Trophoblast cell (in vitro differentiated cells and primary cell): ENCODE data around the gene EFNA2.
"Not testable (repeated sequence)": the region's sequence is repeated elsewhere in the genome, so short reads cannot be mapped to it uniquely, and the experiment has no call there.

ENCODE experiments used
- DNase-seq, 2 donors: peaks; one replicate each; pipeline ENCODE4 v3.0.0-alpha.2; 2016
- H2AFZ ChIP-seq: 2 replicates; pipeline ENCODE4 v1.6.1; 2013; ENCODE audit warnings: low read length, moderate library complexity, mild to moderate bottlenecking; ENCODE audit not compliant: insufficient read depth, poor library complexity
- H2AK5ac ChIP-seq: 2 replicates; pipeline ENCODE4 v1.6.1; 2013; ENCODE audit warnings: mild to moderate bottlenecking, low read length
- H2BK120ac ChIP-seq: 2 replicates; pipeline ENCODE4 v1.6.1; 2013; ENCODE audit warnings: low read length, mild to moderate bottlenecking, moderate library complexity; ENCODE audit not compliant: insufficient read depth, poor library complexity
- H2BK12ac ChIP-seq: 2 replicates; pipeline ENCODE4 v1.6.1; 2013; ENCODE audit warnings: mild to moderate bottlenecking, low read length, moderate library complexity
- H2BK5ac ChIP-seq: 2 replicates; pipeline ENCODE4 v1.6.1; 2013; ENCODE audit warnings: low read length, low read depth, moderate library complexity, mild to moderate bottlenecking; ENCODE audit not compliant: poor library complexity
- H3K14ac ChIP-seq: 2 replicates; pipeline ENCODE4 v1.6.1; 2013; ENCODE audit warnings: mild to moderate bottlenecking, low read length
- H3K18ac ChIP-seq: 2 replicates; pipeline ENCODE4 v1.6.1; 2013; ENCODE audit warnings: mild to moderate bottlenecking, low read length
- H3K23ac ChIP-seq: 2 replicates; pipeline ENCODE4 v1.6.1; 2013; ENCODE audit warnings: low read length
- H3K27ac ChIP-seq: 2 replicates; pipeline ENCODE4 v1.5.1; 2013; ENCODE audit warnings: low read depth, mild to moderate bottlenecking, inconsistent platforms, low read length, moderate library complexity
- H3K27me3 ChIP-seq: 2 replicates; pipeline ENCODE4 v1.6.1; 2013; ENCODE audit warnings: inconsistent platforms, mild to moderate bottlenecking, low read length, moderate library complexity; ENCODE audit not compliant: insufficient read depth
- H3K36me3 ChIP-seq, 2 experiments: 1 replicate in 1 of 2; 2 replicates in 1 of 2; pipeline ENCODE4 v1.6.1; 2013; ENCODE audit warnings: low read length in 2 of 2, mild to moderate bottlenecking in 2 of 2, moderate library complexity in 1 of 2; ENCODE audit not compliant: insufficient read depth in 2 of 2, control insufficient read depth in 1 of 2
- H3K4ac ChIP-seq: 2 replicates; pipeline ENCODE4 v1.6.1; 2013; ENCODE audit warnings: low read depth, mild to moderate bottlenecking, low read length, moderate library complexity
- H3K4me1 ChIP-seq, 2 experiments: 1 replicate in 1 of 2; 2 replicates in 1 of 2; pipeline ENCODE4 v1.6.1; 2013; ENCODE audit warnings: low read length in 2 of 2, mild to moderate bottlenecking in 2 of 2, moderate library complexity in 1 of 2; ENCODE audit not compliant: insufficient read depth in 2 of 2, control insufficient read depth in 1 of 2
- H3K4me2 ChIP-seq: 2 replicates; pipeline ENCODE4 v1.6.1; 2013; ENCODE audit warnings: inconsistent platforms, mild to moderate bottlenecking, low read length, moderate library complexity
- H3K4me3 ChIP-seq: 2 replicates; pipeline ENCODE4 v1.5.1; 2013; ENCODE audit warnings: mild to moderate bottlenecking, low read depth, low read length, inconsistent platforms
- H3K79me1 ChIP-seq: one replicate; pipeline ENCODE4 v1.6.1; 2013; ENCODE audit warnings: low read length
- H3K79me2 ChIP-seq: 2 replicates; pipeline ENCODE4 v1.6.1; 2013; ENCODE audit warnings: low read length, mild to moderate bottlenecking; ENCODE audit not compliant: control insufficient read depth, insufficient read depth, poor library complexity
- H3K9ac ChIP-seq: 2 replicates; pipeline ENCODE4 v1.6.1; 2013; ENCODE audit warnings: mild to moderate bottlenecking, low read length
- H3K9me3 ChIP-seq: 2 replicates; pipeline ENCODE4 v1.6.1; 2013; ENCODE audit warnings: low read depth, mild to moderate bottlenecking, control low read depth, inconsistent platforms, low read length; ENCODE audit not compliant: insufficient read depth
- H4K12ac ChIP-seq: 2 replicates; pipeline ENCODE4 v1.6.1; 2013; ENCODE audit warnings: low read depth, mild to moderate bottlenecking, low read length, moderate library complexity
- H4K8ac ChIP-seq: 2 replicates; pipeline ENCODE4 v1.6.1; 2013; ENCODE audit warnings: low read depth, mild to moderate bottlenecking, low read length, moderate library complexity
- H4K91ac ChIP-seq: one replicate; pipeline ENCODE4 v1.6.1; 2013; ENCODE audit warnings: low read depth, mild to moderate bottlenecking, low read length, moderate library complexity
- WGBS: extraction: QIAGEN DNeasy Blood & Tissue Kit; methylation state at CpG from one replicate; pipeline ENCODE4 v1.1.7; 2013; ENCODE audit warnings: missing lambda C conversion rate; ENCODE audit not compliant: insufficient read length, insufficient coverage; ENCODE audit errors: extremely low coverage; 5-methylcytosine and 5-hydroxymethylcytosine counted together

The EFNA2 gene

GRCh38 chr19:1324806-1325567 lies 39.3 kb downstream of the EFNA2 start:
- no peak overlapping the region for H2BK12ac ChIP-seq
- no peaks in the 10 kb centered on the region for H3K9me3 ChIP-seq
- H3K4ac ChIP-seq = no peak overlapping the region
- no peak overlapping the region for H3K23ac ChIP-seq
- no peak overlapping the region for H3K18ac ChIP-seq
- DNase-seq = peak; percentile 51 to 78
- no peak overlapping the region for H3K27ac ChIP-seq
- no peak overlapping the region for H2BK5ac ChIP-seq
- H3K4me1 ChIP-seq = no peaks in the 10 kb centered on the region
- H2BK120ac ChIP-seq = no peak overlapping the region
- H3K4me3 ChIP-seq = no peak overlapping the region
- H2AK5ac ChIP-seq = no peak overlapping the region
- no peaks in the 10 kb centered on the region for H3K27me3 ChIP-seq
- no peaks in the 10 kb centered on the region for H3K36me3 ChIP-seq
- no peak overlapping the region for H3K9ac ChIP-seq
- no peak overlapping the region for H3K14ac ChIP-seq
- WGBS = no CpG with 5 or more reads among the region's 66 CpGs
- no peaks in the 10 kb centered on the region for H3K79me1 ChIP-seq
- no peak overlapping the region for H4K91ac ChIP-seq
- no peak overlapping the region for H3K4me2 ChIP-seq
- H4K8ac ChIP-seq = no peak overlapping the region
- H2AFZ ChIP-seq = no peak overlapping the region
- no peak overlapping the region for H4K12ac ChIP-seq
- no peaks in the 10 kb centered on the region for H3K79me2 ChIP-seq

GRCh38 chr19:1325568-1326294 lies 40.1 kb downstream of the EFNA2 start:
- Histone ChIP-seq H2BK12ac (no peak overlapping the region), H3K4me2 (no peak overlapping the region), H4K91ac (no peak overlapping the region), H3K9me3 (no peaks in the 10 kb centered on the region), H3K18ac (no peak overlapping the region), H3K4ac (no peak overlapping the region), H3K36me3 (no peaks in the 10 kb centered on the region), H3K23ac (no peak overlapping the region), H4K12ac (no peak overlapping the region), H2BK120ac (no peak overlapping the region), H3K79me1 (no peaks in the 10 kb centered on the region), H3K9ac (no peak overlapping the region), H3K14ac (no peak overlapping the region), H4K8ac (no peak overlapping the region), H3K4me3 (no peak overlapping the region), H3K27ac (no peak overlapping the region), H3K27me3 (no peaks in the 10 kb centered on the region), H3K79me2 (no peaks in the 10 kb centered on the region), H3K4me1 (no peaks in the 10 kb centered on the region), H2AK5ac (no peak overlapping the region), H2BK5ac (no peak overlapping the region), H2AFZ (no peak overlapping the region)
- no peak for DNase-seq
- WGBS = no CpG with 5 or more reads among the region's 38 CpGs

GRCh38 chr19:1327125-1327524 lies 41.5 kb downstream of the EFNA2 start:
- no peak overlapping the region for H3K23ac ChIP-seq
- H4K12ac ChIP-seq = no peak overlapping the region
- H3K4ac ChIP-seq = no peak overlapping the region
- no peak overlapping the region for H4K8ac ChIP-seq
- no peak overlapping the region for H3K4me2 ChIP-seq
- no peaks in the 10 kb centered on the region for H3K79me2 ChIP-seq
- H3K4me1 ChIP-seq = no peaks in the 10 kb centered on the region
- H3K9me3 ChIP-seq = no peaks in the 10 kb centered on the region
- no peak overlapping the region for H3K9ac ChIP-seq
- no peak overlapping the region for H2AK5ac ChIP-seq
- H2BK12ac ChIP-seq = no peak overlapping the region
- no peaks in the 10 kb centered on the region for H3K27me3 ChIP-seq
- H2AFZ ChIP-seq = no peak overlapping the region
- no peak overlapping the region for H2BK120ac ChIP-seq
- no peak overlapping the region for H3K14ac ChIP-seq
- H2BK5ac ChIP-seq = no peak overlapping the region
- no peak overlapping the region for H3K18ac ChIP-seq
- no peaks in the 10 kb centered on the region for H3K36me3 ChIP-seq
- H3K27ac ChIP-seq = no peak overlapping the region
- no peaks in the 10 kb centered on the region for H3K79me1 ChIP-seq
- no peak overlapping the region for H4K91ac ChIP-seq
- H3K4me3 ChIP-seq = no peak overlapping the region
- no peak for DNase-seq
- no CpG with 5 or more reads among the region's 14 CpGs for WGBS

GRCh38 chr19:1332208-1332607 lies 46.5 kb downstream of the EFNA2 start:
- H3K36me3 ChIP-seq, H2AFZ ChIP-seq, H2BK5ac ChIP-seq, H3K18ac ChIP-seq, H3K14ac ChIP-seq, H4K91ac ChIP-seq, H3K23ac ChIP-seq, H2AK5ac ChIP-seq, H3K27me3 ChIP-seq, H3K9ac ChIP-seq, DNase-seq, H3K4me3 ChIP-seq, H2BK120ac ChIP-seq, H3K9me3 ChIP-seq, H3K4ac ChIP-seq, H4K12ac ChIP-seq, H3K27ac ChIP-seq, H4K8ac ChIP-seq, H3K4me2 ChIP-seq, H3K4me1 ChIP-seq, H3K79me1 ChIP-seq, H2BK12ac ChIP-seq, H3K79me2 ChIP-seq: not testable (repeated sequence)
- no CpG with 5 or more reads among the region's 8 CpGs for WGBS
